ENCODE measurements around the gene SBK2. TPM values are rescaled to one million over a fixed set of nuclear protein-coding genes. Genes with fewer than 3 reads are reported as not detected.
A peak's percentile ranks its signal among the peaks of the same experiment; 100 is the strongest.

SBK2 gene
- total RNA-seq, 4 donors from 2014 or later, result not detected

DNA sequence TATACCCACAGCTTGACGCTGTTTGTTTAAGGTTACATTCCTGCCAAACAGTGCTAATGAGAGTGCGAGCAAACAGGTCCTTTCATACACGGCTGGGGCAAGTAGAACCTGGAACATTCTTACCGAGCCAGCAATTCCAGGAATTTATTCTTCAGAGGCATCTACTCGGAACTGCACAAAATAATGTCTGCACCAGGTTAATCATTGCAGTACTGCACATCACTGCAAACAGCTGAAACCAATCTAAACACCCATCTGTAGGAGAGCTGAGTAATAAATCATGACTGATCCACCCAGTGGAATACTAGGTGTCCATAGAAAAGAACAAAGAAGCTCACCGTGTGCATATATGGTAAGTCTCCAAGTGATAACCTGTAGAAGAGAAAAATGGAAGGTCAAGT is 44.9 kb upstream of the SBK2 start:
- H3K36me3 ChIP-seq, result peaks cover 19 to 25% (median 23%) of the 10 kb centered on the region in 4 donors
- peak overlapping the region in 1 of 4 donors; percentile 98 for H3K4me3 ChIP-seq
- no peaks in the 10 kb centered on the region for H3K9me3 ChIP-seq
- intact Hi-C loops (cut with DNase I), result loop anchor here (2.0 kb wide), 1 partner anchor 65 kb away; no protein-coding TSS in a partner anchor
- 14% methylated on average over 6 of the region's 6 CpGs for WGBS
- H3K27me3 ChIP-seq, result peaks cover 0 to 6% (median 0%) of the 10 kb centered on the region in 4 donors
- peaks cover 25 to 48% (median 42%) of the 10 kb centered on the region in 4 donors for H3K4me1 ChIP-seq
- TF ChIP-seq, protein P1, sequence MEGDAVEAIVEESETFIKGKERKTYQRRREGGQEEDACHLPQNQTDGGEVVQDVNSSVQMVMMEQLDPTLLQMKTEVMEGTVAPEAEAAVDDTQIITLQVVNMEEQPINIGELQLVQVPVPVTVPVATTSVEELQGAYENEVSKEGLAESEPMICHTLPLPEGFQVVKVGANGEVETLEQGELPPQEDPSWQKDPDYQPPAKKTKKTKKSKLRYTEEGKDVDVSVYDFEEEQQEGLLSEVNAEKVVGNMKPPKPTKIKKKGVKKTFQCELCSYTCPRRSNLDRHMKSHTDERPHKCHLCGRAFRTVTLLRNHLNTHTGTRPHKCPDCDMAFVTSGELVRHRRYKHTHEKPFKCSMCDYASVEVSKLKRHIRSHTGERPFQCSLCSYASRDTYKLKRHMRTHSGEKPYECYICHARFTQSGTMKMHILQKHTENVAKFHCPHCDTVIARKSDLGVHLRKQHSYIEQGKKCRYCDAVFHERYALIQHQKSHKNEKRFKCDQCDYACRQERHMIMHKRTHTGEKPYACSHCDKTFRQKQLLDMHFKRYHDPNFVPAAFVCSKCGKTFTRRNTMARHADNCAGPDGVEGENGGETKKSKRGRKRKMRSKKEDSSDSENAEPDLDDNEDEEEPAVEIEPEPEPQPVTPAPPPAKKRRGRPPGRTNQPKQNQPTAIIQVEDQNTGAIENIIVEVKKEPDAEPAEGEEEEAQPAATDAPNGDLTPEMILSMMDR (IDR thresholded peaks at IDR 0.05), result no peak
- TF ChIP-seq POLR2AphosphoS5 (IDR thresholded peaks at IDR 0.05), result no peak
- TF ChIP-seq EP300 (IDR thresholded peaks at IDR 0.05), result no peak
- TF ChIP-seq POLR2A (IDR thresholded peaks at IDR 0.05; ENCODE audit: low read depth), result no peak
- no peak for DNase-seq (ENCODE audit: extremely low spot score)
- peak overlapping the region; percentile 86 to 95 (median 90) for H3K27ac ChIP-seq (replicated peaks in 1 of 4)

DNA sequence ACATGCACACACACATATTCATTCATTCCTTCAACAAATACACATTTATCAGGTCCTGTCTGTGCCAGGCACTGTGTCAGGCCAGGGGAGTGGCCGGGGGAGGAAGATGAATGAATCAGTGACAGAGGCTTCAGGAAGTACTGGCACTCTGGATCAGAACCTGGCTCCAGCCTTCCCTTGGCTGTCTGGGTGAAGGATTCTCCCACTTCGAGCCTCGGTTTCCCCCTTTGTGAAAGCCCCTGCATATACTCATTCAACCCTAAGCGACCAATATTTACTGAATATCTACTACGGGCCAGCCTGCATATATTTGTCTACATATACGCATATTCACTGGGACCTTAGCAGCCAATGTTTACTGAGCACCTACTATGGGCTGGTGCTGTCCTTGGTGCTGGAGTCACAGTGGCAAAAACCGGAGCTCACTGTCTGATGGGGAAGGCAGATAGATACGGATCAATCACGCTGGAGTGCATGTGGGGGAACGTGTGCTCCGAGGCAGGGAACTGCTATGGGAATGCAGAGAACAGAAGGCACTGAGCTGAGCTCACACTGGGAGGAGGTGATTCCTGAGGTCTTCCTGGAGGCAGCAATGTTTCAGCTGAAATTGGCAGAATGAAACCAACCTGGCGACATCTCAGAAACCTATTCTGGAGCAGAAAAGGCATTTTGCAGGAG is 44.4 kb upstream of the SBK2 start:
- no peak for DNase-seq (ENCODE audit: extremely low spot score)
- WGBS, result 35% methylated on average over 12 of the region's 12 CpGs
- intact Hi-C loops (cut with DNase I), result loop anchor here (2.0 kb wide), 1 partner anchor 64 kb away; no protein-coding TSS in a partner anchor
- TF ChIP-seq POLR2A (IDR thresholded peaks at IDR 0.05; ENCODE audit: low read depth), result no peak
- TF ChIP-seq, protein P1 (IDR thresholded peaks at IDR 0.05), result no peak
- TF ChIP-seq EP300 (IDR thresholded peaks at IDR 0.05), result no peak
- TF ChIP-seq POLR2AphosphoS5 (IDR thresholded peaks at IDR 0.05), result no peak
- Histone ChIP-seq H3K4me3 (peak overlapping the region; percentile 67 to 98 (median 80)), H3K27ac (replicated peaks in 1 of 4) (peak overlapping the region; percentile 86 to 95 (median 90)), H3K36me3 (peaks cover 19 to 27% (median 25%) of the 10 kb centered on the region in 4 donors), H3K4me1 (peaks cover 20 to 42% (median 37%) of the 10 kb centered on the region in 4 donors), H3K27me3 (peaks cover 0 to 6% (median 0%) of the 10 kb centered on the region in 4 donors), H3K9me3 (no peaks in the 10 kb centered on the region)

DNA sequence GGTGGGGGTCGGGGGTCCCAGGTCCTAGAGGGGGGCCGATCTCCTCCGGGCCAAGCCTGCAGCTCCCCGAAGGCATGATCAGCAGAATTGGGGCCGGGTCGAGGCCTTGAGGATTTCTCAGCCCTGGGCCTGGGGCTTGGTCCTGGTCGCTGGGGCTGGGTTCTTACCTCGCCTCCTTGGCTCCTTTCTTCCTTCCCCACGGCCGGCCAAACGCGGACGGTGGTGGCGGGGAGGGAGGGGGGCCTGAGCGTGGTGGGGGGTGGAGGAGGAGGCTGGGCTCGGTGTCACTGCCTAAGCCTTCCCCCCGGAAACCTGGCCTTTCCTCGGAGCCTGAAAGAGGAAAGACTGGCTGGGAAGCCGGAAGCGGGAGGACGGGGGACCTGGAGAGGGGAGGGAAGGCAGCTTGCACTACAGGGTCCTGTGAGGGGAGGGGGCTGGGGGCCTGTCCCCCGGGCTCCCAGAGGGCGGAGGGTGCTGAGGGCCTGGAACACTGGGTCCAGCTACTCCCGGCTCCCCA is 43.8 kb upstream of the SBK2 start, which contains the start of gene ZNF579:
TSS of gene ZNF579 (minus strand) at position 221 of the 517 bp plus-strand sequence. CDS start 1,209 bp downstream, outside the sequence.
- TF ChIP-seq, protein P1 (IDR thresholded peaks at IDR 0.05), result peak in 1 of 3 experiments; percentile 9
- no peak for TF ChIP-seq EP300 (IDR thresholded peaks at IDR 0.05)
- TF ChIP-seq POLR2AphosphoS5 (IDR thresholded peaks at IDR 0.05), result peak; percentile 65 to 70
- TF ChIP-seq POLR2A (IDR thresholded peaks at IDR 0.05; ENCODE audit: low read depth), result no peak
- peak; percentile 96 for DNase-seq (ENCODE audit: extremely low spot score)
- Histone ChIP-seq H3K36me3 (peaks cover 19 to 27% (median 25%) of the 10 kb centered on the region in 4 donors), H3K27me3 (peaks cover 0 to under 1% (median 0%) of the 10 kb centered on the region in 4 donors), H3K4me1 (peaks cover 14 to 36% (median 31%) of the 10 kb centered on the region in 4 donors), H3K9me3 (no peaks in the 10 kb centered on the region), H3K27ac (replicated peaks in 1 of 4) (peak within 1 kb of the TSS; percentile 86 to 95 (median 90)), H3K4me3 (peak within 1 kb of the TSS; percentile 67 to 98 (median 80))
- 1% methylated on average over 16 of the region's 24 CpGs for WGBS
- intact Hi-C loops (cut with DNase I), result loop anchor here (2.0 kb wide), 1 partner anchor 64 kb away; no protein-coding TSS in a partner anchor

DNA sequence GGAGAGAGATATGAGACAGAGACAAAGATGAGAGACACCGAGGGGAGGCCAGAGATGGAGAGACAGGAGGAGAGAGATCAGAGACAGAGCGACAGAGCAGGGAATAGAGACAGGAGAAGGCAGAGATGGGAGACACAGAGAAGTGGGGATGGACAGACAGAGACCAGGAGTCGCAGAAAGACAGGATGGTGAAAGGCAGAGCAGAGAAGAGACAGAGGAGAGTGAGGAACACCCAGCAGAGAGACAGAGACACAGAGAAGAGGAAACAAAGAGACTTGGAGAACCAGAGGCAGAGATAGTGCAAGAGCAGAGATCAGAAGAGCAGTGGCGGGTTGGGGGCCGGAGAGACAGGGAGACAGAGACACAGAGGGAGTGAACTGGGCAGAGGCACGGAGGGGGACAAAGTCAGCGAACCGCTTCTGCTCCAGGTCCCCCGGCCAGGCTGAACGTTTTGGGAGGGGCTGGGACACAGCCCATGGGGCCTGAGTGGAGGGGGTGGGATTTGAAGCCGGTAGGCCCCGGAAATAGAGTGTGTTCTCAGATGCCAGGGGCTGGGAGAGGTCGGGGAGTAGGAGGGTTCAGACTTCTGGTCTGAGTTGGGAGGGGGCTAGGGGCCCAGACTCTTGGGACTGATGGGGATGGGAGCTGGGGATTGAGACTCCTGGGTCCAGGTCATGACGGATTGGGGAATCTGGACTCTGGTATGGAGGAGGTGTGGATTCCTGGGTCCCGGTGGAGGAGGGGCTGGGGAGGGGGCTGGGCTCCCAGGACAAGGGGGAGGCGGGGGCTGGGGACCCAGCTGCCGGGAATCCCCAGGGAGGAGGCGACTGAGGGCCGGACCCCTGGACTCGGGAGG is 43.1 kb upstream of the SBK2 start:
- intact Hi-C loops (cut with DNase I), result loop anchor here (2.0 kb wide), 1 partner anchor 63 kb away; no protein-coding TSS in a partner anchor
- Histone ChIP-seq H3K4me1 (peaks cover 12 to 32% (median 26%) of the 10 kb centered on the region in 4 donors), H3K4me3 (peak overlapping the region; percentile 67 to 98 (median 80)), H3K27ac (replicated peaks in 1 of 4) (peak overlapping the region; percentile 86 to 95 (median 90)), H3K27me3 (no peaks in the 10 kb centered on the region), H3K36me3 (peaks cover 19 to 27% (median 25%) of the 10 kb centered on the region in 4 donors), H3K9me3 (no peaks in the 10 kb centered on the region)
- WGBS, result 13% methylated on average over 16 of the region's 20 CpGs
- no peak for TF ChIP-seq POLR2A (IDR thresholded peaks at IDR 0.05; ENCODE audit: low read depth)
- no peak for TF ChIP-seq POLR2AphosphoS5 (IDR thresholded peaks at IDR 0.05)
- TF ChIP-seq, protein P1 (IDR thresholded peaks at IDR 0.05), result no peak
- no peak for TF ChIP-seq EP300 (IDR thresholded peaks at IDR 0.05)
- no peak for DNase-seq (ENCODE audit: extremely low spot score)
